ENCODE measurements around the gene CLSTN2.

GRCh38 chr3:140319739-140320138, 384.8 kb downstream of the CLSTN2 start:
- TF ChIP-seq SUZ12 (IDR thresholded peaks at IDR 0.05): no peak
- no peak for TF ChIP-seq NFRKB (IDR thresholded peaks at IDR 0.05)
- TF ChIP-seq PKNOX1 (IDR thresholded peaks at IDR 0.05): no peak
- no peak for TF ChIP-seq FOXM1 (IDR thresholded peaks at IDR 0.05; ENCODE audit: borderline replicate concordance)

All from HEK293T (cell line).